Peyer's patch (tissue), 4 donors: ENCODE measurements around the gene TNFAIP3.

Experiments
- POLR2A ChIP-seq, 2 donors: fragments of 450-650 bp; IDR thresholded peaks; one replicate each; pipeline ENCODE4 v1.5.1; 2017; ENCODE audit warnings: antibody characterized with exemption in 2 of 2, mild to moderate bottlenecking in 2 of 2, moderate library complexity in 2 of 2
- TF ChIP-seq, protein P1 (sequence below), 6 experiments: fragments of 450-650 bp in 4 of 6; fragments of 200-600 bp in 2 of 6; sonication (generic) in 1 of 6; IDR thresholded peaks; one replicate each; pipeline ENCODE4 v1.5.1; 2017 to 2019; ENCODE audit warnings: antibody characterized with exemption in 6 of 6, mild to moderate bottlenecking in 3 of 6, moderate library complexity in 1 of 6

DNA sequence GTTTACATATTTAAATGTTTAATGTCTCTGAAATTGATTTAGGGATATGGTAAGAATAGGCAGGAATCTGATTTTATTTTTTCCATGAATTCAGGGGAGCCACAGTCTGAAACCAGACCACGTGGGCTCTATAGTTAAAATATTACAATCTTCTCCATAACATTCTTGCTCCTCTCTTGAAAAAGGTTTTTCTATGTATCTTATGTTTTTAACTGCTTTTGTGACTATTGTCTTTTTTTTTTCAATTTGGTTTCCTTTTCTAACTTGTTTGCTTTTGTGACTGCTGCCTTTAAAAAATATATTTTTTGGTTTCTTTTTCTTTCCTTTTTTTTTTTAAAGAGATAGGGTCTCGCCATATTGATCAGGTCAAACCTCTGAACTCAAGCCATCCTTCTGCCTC, 40.1 kb downstream of the TNFAIP3 start:
- TF ChIP-seq, protein P1, sequence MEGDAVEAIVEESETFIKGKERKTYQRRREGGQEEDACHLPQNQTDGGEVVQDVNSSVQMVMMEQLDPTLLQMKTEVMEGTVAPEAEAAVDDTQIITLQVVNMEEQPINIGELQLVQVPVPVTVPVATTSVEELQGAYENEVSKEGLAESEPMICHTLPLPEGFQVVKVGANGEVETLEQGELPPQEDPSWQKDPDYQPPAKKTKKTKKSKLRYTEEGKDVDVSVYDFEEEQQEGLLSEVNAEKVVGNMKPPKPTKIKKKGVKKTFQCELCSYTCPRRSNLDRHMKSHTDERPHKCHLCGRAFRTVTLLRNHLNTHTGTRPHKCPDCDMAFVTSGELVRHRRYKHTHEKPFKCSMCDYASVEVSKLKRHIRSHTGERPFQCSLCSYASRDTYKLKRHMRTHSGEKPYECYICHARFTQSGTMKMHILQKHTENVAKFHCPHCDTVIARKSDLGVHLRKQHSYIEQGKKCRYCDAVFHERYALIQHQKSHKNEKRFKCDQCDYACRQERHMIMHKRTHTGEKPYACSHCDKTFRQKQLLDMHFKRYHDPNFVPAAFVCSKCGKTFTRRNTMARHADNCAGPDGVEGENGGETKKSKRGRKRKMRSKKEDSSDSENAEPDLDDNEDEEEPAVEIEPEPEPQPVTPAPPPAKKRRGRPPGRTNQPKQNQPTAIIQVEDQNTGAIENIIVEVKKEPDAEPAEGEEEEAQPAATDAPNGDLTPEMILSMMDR (IDR thresholded peaks at IDR 0.05) = no peak
- no peak for TF ChIP-seq POLR2A (IDR thresholded peaks at IDR 0.05)
